ENCODE results near the gene INTS15.

- TF ChIP-seq CTCF (IDR thresholded peaks at IDR 0.05; ENCODE audit: borderline replicate concordance, extremely low read depth, low read length, poor library complexity, severe bottlenecking) (no peak), EZH2 (IDR thresholded peaks at IDR 0.05; ENCODE audit: borderline replicate concordance, low read depth, low read length, severe bottlenecking) (no peak)
These were observed 21.9 kb upstream of the INTS15 start for GRCh38 chr7:6567886-6568285.

Data from DND-41 (cell line).